CD4-positive, alpha-beta T cell treated with Interleukin-15 for 4 hours (primary cell): ENCODE measurements around the gene CTRB2.
"Not testable (repeated sequence)": the region's sequence is repeated elsewhere in the genome, so short reads cannot be mapped to it uniquely, and the experiment has no call there.

Experiments used
- DNase-seq: peaks from one replicate; pipeline ENCODE4 v3.0.0-alpha.2; 2020; ENCODE audit warnings: low spot score

Gene CTRB2

DNA sequence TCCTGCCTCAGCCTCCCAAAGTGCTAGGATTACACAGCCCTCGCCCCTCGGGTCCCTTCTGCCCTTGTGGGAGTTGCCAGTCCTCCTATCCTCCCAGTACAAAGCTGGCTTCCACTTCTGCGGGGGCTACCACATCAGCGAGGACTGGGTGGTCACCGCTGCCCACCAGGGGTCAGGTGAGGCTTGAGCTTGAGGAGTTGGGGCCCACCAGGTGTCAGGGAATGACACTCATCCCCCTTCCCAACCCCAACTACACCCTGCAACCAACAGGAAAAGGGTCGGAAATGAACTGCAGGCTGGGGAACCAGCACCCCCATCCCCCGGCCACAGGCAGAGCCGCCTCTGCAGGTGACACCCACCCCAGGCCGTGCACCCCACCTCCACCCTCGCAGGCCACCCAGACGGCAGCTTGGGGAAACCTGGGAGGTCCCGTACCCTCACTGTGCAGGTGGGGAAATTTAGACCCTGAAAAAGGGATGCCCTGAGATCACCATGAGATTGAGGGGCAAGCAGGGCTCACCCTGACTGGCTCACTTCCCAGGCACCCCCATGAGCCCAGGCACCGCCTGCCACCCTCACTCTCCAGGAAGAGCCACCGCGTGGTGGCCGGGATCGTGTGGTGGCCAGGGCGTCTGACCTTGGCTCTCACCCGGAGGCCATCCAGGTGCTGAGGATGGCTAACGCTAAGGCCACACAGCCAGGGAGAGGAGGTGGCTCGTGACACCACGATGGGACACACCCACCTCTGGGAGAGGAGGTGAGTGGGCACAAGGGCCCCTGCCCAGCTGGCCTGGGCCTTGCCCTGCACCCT lies 19.8 kb upstream of the CTRB2 start:
- DNase-seq, result no peak

DNA sequence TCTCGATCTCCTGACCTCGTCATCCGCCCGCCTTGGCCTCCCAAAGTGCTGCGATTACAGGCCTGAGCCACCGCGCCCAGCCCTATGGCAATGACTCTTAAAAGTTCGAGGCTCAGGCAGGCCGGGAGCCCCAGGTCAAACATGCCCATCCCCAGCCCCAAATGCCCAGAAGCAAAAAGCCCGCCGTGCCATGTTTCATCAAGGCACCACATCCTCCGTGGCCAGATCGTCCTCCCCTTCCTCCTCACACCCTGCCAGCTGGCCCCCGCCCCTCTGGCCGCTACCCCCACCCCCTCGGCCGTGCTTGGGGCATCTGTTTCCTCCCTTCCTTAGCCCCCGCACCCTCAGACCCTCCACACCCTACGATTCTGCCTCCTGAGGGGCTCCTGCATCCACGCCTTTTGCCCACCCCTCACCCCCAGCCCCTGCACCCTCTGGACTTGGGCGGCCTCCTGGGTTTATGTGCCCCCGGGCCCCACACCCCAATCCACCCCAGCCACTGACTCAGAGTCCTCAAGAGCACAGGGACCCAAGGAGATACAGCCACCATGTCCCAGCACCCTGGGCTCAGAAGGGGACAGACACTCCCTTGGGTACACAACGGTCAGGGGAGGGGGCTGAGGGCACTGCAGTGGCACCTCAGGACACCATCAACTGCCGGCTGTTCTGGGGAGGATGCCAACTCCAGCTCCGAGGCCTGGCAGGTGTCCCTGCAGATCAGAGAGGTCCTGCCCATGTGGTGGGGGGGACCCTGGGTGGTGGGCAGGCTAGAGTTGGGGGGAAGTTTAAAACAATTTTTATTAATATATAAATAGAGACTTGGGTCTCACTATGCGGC lies 18.9 kb upstream of the CTRB2 start:
- no peak for DNase-seq

DNA sequence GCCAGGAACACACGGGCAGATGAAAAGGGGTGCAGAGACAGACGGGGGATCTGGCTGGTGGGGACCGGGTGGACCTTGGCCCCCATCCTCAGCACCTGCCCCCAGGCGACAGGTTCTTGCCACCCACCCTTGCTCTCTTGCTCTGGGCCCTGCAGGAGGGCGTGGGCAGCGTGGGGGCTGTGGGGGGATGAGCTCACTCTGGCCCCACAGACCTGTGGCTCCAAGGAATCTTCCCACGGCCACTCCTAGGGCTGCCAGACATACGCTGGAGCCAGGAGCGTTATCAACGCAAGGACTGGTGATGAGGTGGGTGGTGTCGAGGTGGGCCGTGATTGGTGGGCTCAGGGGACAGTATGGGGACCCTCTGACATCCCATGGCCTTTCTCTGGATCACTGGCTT lies 18.1 kb upstream of the CTRB2 start:
- DNase-seq, result no peak

DNA sequence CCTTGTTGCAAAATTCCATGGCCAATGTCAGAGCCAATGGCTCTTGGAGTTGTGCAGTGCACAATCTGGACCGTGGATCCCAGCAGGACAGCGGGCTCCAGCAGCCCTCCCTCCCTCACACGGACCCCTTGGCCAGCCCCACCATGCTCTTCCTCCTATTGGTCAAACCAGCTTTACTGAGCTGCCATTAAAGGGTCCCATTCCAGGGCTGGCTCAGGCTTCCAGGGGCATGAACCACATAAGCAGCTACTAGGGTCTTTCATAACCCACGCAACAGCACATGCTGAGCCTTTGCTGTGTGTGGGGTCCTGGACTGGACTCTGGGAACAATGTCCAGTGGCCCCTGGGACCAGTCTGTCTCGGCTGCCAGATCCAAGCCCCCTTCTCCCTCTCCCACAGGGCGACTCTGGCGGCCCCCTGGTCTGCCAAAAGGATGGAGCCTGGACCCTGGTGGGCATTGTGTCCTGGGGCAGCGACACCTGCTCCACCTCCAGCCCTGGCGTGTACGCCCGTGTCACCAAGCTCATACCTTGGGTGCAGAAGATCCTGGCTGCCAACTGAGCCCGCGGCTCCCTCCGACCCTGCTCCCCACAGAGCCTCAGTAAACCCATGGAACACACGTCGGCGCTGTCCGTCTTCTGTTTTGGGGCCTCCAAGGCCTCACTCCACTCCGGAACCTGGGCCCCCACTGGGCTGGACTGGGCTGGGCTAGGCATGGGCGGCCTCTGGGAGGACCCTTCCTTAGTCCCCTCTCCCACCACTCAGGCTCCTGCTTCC lies 17.5 kb upstream of the CTRB2 start:
- DNase-seq, result no peak

DNA sequence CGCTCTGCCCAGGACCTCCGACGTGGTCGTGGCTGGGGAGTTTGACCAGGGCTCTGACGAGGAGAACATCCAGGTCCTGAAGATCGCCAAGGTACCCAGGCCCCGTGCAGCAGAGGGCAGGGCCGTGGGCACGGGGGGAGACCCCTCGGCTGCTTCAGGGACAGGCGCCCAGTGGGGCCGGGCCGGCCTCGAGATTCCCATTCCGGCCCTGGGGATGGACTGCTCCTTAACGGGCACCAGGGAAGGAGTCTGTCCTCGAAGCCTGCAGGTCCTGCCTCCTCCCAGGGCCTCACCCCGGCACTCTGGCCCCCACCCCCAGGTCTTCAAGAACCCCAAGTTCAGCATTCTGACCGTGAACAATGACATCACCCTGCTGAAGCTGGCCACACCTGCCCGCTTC lies 16.2 kb upstream of the CTRB2 start:
- not testable (repeated sequence) for DNase-seq

DNA sequence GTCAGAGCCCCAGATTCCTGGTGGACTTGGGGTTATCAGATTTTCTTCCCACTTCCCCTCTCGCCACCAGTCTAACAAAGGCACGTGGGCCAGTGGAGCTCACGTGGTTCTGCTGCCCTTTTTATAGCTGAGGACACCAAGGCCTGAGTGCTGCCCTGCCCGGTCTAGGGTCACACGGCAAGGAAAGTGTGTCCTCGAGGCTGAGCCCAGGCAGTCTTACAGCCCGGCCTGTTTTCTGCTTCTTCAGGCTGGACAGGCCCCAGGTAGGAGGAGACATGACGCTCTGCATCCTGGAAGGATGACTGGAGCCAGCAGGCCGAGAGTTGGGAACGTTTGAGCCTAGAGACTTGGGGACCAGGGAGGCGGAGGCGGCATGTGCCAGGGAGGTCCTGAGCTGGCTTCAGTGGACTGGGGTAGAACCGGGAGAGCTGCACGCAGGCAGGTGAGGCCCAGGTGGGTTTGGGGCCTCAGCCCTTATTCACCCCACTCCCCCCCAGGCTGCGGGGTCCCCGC lies 15.4 kb upstream of the CTRB2 start:
- DNase-seq, result no peak

DNA sequence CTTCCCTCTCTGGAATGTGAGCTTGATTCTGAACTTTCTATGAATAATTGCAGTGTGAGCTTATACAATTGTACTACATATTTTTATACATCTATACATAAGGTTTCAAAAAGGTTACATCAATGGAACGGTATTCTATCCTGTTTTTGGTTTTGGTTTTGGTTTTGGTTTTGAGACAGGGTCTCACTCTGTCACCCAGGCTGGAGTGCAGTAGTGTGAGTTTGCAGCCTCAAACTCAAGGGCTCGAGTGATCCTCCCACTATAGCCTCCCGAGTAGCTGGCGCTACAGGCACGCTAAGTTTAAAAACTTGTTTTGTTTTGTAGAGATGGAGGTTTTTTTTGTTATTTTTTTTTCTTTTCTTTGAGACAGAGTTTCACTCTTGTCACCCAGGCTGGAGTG lies 12.9 kb upstream of the CTRB2 start:
- peak; percentile 9 for DNase-seq

DNA sequence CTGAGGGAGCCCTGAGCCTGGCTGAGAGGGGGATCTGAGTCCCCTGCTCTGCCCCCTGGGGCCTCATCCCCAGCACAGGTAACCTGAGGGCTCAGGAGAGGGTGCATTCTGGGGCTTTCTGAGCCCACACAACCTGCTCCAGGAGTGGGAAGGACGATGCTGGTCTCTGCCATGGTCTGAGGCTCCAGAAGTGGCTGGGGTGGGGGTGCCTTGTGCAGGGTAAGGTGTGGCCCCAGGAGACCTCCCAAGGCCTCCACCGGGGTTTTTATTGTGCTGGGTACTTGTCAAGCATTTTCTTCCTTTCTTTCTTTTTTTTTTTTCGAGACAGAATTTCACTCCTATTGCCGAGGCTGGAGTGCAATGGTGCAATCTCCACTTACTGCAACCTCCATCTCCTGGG lies 12.1 kb upstream of the CTRB2 start:
- no peak for DNase-seq

DNA sequence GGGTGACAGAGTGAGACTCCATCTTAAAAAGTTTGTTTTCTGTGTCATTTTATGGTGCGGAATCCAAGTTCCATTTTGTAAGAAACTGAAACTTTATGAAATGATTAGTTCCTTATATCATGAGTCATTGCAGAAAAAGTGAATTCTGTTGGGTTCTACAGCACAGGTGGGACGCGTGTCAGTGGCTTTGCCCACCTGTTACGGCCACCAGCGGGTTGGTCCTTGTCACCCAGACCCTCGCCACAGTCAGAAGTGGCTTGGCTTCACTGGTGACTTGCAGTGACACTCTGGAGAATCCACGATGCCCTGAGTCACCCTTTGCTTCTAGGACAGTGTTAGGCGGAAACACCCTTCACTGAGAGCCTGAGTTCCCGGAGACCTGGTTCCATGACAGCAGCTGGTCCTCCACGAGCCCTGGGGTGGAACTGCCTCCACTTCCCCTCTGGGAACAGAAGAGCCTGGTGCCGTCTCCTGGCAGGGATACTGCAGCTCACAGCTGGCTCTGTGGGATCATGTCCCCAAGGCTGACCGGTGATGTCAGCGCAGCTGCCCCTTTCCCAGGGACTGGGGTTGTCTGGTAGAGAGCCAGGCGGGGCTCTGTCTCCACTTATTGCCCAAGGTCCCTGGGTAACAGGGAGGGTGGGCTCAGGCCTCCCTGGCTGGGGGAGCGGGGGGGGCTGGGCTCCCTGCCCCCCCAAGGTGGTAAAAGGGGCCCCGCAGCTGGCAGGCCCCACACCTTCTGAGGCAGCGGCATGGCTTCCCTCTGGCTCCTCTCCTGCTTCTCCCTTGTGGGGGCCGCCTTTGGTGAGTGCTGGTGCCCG lies 11.5 kb upstream of the CTRB2 start, which contains the start of gene CTRB1:
Gene CTRB1 (plus strand): TSS at position 733 of the 821 bp plus-strand sequence. CDS start 20 bp downstream, at position 753.
- no peak for DNase-seq

DNA sequence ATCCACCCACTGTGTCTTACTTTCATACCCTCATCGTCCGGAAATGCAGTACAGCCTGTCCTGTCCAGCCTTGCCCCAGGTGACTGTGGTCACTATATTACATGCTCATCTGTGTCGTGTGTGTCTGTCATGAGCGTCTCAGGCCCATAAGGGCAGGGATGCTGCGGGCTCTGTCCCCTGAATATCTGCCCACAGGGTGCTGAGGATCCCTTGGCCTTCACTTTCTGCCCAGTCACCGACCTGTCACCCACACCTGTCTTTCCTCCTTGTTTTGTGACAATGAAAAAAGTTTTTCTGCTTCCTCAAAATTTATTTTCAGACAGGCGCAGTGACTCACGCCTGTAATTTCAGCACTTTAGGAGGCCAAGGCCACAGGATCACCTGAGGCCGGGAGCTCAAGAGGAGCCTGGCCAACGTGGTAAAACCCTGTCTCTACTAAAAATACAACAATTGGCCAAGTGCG lies 10.5 kb upstream of the CTRB2 start:
- no peak for DNase-seq

DNA sequence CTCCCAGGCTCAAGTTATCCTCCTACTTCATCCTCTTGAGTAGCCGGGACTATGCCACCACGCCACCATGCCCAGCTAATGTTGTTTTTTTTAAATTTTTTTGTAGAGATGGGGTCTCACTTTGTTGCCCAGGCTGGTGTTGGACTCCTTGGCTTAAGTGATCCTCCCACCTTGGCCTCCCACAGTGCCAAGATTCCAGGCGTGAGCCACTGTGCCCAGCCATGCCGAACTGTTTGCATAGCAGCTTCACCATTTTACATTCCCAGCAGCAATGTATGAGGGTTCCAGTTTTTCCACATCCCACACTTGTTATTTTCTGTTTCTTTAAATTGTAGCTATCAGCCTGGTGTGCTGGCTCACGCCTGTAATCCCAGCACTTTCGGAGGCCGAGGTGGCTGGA lies 9.6 kb upstream of the CTRB2 start:
- DNase-seq, result no peak

DNA sequence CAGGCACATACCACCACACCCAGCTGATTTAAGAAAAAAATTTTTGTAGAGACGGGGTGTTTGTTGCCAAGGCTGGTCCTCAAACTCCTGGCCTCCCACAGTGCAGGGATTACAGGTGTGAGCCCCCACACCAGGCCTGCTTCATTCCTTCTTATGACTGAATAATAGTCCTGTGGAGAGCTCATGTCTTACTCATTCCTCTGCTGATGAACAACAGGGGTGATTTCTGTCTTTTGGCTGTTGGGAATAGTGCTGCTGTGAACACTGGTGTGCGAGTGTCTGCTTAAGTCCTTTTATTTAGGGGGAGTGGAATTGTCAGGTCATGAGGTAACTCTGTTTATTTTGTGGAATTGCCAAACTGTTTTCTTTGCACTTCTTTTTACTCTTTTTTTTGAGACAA lies 9.2 kb upstream of the CTRB2 start:
- no peak for DNase-seq

DNA sequence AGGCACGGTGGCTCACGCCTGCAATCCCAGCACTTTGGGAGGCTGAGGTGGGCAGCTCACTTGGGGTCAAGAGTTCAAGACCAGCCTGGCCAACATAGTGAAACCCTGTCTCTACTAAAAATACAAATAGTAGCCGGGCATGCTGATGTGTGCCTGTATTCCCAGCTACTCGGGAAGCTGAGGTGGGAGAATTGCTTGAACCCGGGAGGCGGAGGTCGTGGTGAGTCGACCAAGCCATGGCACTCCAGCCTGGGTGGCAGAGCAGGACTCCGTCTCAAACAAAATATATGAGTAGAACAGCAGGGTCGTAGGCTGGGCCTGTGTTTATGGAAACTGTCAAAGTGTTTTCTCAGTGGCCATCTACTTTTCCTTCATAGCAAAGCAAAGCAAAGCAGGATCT lies 4.3 kb upstream of the CTRB2 start:
- DNase-seq, result not testable (repeated sequence)

DNA sequence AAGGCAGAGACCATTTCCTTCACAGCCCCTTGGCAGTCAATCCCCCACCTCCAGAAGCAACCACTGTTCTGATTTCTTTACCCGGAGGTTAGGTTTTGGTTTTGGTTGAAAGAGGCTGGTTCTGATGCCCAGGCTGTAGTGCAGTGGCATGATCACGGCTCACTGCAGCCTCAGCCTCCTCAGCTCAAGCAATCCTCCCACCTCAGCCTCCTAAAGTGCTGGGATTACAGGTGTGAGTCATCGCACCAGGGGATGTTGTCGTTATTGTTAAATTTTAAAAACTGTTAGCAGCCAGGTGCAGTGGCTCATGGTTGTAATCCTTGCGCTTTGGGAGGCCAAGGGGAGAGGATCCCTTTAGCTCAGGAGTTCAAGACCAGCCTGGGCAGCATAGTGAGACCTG lies 3.0 kb upstream of the CTRB2 start:
- no peak for DNase-seq

DNA sequence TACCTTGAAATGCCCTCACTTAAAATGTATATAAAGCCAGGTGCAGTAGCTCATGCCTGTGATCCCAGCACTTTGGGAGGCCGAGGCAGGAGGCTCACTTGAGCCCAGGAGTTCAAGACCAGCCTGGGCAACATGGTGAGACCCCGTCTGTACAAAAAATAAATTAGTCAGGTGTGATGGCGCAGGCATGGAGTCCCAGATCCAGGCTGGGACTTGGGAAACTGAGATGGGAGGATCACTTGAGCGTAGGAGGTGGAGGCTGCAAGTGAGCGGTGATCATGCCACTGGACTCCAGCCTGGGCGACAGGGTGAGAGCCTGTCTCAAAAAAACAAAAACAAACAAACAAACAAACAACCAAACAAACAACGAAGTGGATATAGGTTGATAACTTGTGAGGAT lies 2.6 kb upstream of the CTRB2 start:
- not testable (repeated sequence) for DNase-seq

DNA sequence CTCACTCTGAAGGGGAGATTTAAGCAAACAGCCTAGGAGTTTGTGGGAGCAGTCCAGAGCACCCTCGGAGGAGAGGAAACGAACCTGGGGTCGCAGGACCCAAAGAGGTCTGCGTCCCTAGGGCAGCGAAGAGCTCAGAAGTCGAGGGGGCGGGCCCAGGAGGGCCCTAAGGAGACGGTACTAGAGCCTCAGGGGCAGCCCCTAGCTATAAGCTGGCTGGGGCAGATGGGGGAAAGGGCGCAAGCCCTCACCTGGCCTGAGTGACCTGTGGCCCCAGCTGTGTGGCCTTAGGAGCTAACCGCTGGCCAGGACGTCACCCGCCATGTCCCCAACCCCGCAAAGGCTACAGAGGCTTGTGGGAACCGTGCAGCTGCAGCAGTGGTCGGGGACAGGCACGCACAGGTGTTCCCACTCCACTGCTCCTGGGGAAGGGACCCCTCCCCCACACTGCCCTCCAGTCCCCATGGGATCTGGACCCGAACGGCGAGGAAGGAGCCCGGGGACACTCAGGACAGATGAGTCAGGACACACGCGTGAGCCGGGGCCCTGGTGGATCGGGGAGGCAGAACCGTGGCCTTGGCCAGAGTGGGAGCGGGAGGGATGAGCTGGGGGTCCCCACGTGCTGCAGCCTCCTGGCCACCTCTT lies 2.0 kb upstream of the CTRB2 start:
- DNase-seq, result no peak

DNA sequence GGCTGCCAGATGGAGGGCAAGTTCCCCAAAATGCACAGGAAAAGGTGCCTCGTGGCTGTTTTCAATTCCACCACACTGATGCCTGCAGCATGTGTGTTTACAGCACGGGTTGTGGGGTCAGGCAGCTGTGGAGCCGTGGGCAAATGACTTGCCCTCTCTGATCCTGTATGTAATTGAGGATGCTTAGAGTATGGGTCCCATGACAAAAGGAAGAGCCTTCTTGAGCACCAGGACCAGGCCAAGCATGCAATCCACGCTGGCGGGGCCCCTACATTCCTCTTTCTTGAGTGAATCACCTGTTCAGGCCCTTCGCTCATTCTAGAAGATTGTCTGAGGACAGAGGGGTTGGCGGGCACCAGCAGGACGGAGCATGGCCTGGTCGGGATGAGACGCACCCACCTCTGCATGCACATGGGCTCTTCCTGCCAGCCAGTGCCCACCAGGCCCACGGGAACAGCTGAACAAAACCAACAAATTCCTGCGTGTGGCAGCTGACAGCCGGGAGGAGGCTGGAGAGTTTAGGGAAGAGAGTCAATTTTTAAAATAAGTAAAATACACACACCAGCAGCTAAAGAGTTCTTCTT lies 1.4 kb upstream of the CTRB2 start:
- DNase-seq, result no peak

DNA sequence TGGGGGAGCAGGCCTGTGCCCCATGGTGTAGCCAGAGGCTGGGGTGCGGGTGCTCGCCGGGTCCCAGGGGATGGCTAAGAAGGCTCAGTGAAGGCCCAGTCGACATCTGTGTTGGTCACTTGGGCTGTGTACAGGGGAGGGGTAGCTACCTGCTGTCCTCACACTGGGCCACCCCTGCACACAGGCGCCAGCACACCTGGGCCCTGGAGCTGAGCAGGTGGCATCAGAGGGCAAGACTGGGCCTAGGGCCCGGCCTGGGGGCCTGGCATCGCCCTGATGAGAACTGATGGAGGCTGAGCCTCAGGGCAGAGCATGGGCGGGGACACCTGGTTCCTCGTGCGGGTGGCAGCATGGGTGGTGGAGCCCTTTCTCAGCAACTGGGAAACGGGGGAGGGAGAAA lies 870 bp upstream of the CTRB2 start:
- no peak for DNase-seq

DNA sequence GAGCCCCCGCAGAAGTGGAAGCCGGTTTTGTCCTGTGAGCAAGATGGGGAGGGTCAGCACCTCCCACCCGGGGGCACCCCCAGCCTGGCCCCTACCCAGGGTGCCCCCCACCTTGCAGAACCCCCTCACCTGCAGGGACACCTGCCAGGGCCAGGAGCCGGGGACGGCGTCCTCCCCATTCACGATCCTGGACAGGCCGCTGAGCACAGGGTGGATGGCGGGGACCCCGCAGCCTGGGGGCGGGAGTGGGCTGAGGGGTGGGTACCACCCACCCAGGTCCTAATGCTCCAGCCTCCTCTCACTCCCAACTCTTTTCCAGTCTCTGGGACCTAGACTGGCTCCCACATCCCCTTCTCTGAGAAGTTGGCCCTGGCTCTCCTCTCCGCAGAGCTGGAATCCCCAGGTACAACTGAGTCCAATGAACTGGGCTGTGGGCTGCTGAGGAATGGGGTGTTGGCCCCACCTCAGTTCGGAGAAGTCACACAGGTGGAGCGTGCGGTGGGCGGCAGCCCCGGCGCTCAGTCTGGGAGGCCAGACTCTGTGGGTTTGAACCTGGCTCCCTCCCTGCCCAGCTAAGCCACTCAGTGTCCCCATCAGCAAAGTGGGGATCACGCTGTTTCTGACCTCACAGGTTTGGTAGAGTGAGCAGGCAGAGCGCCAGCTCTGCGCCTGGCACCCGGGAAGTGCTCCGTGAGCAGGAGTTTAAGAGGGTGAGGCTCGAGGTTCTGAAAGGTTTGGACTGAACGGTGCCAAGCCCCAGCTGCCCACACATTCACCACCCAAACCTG lies 806 bp downstream of the CTRB2 start:
- not testable (repeated sequence) for DNase-seq

DNA sequence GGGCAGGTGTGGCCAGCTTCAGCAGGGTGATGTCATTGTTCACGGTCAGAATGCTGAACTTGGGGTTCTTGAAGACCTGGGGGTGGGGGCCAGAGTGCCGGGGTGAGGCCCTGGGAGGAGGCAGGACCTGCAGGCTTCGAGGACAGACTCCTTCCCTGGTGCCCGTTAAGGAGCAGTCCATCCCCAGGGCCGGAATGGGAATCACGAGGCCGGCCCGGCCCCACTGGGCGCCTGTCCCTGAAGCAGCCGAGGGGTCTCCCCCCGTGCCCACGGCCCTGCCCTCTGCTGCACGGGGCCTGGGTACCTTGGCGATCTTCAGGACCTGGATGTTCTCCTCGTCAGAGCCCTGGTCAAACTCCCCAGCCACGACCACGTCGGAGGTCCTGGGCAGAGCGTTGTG lies 1.5 kb downstream of the CTRB2 start:
- not testable (repeated sequence) for DNase-seq
